Mammary epithelial cell (primary cell): Measurements from ENCODE around the gene MAP4K4.

Experiments used
- EZH2 ChIP-seq: IDR thresholded peaks from 2 replicates; pipeline ENCODE4 v1.6.1; 2012; ENCODE audit warnings: low read length, inconsistent platforms, borderline replicate concordance
- TF ChIP-seq, protein P1 (sequence below), 2 donors: IDR thresholded peaks in 1 of 2; conservative IDR thresholded peaks in 1 of 2; 2 replicates each; pipeline ENCODE4 v1.5.1; 2011 to 2012; ENCODE audit warnings: inconsistent platforms in 2 of 2, low read length in 2 of 2, mild to moderate bottlenecking in 2 of 2, control low read depth in 1 of 2, low read depth in 1 of 2; ENCODE audit not compliant: insufficient read depth in 1 of 2; ENCODE audit errors: extremely low read depth in 1 of 2

DNA sequence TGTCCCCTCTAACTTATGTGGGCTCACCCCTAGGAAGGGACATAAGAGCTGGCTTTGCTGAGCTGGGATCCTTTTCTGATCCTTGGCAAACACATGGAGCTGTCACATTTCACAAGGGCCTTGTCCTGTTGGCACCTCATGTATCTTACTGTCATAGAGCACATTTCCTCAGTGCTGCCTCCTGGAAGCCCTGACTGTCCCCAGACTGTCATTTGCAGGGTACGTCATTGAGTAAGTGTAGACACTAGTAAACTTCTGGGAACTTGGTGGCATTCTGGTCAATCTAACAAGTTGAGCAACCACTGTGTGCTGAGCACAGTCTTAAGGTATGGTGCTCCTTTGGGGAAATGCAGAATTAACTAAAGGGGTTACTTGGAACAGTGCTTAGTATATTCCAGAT lies 199.8 kb downstream of the MAP4K4 start:
- TF ChIP-seq EZH2: no peak
- TF ChIP-seq, protein P1, sequence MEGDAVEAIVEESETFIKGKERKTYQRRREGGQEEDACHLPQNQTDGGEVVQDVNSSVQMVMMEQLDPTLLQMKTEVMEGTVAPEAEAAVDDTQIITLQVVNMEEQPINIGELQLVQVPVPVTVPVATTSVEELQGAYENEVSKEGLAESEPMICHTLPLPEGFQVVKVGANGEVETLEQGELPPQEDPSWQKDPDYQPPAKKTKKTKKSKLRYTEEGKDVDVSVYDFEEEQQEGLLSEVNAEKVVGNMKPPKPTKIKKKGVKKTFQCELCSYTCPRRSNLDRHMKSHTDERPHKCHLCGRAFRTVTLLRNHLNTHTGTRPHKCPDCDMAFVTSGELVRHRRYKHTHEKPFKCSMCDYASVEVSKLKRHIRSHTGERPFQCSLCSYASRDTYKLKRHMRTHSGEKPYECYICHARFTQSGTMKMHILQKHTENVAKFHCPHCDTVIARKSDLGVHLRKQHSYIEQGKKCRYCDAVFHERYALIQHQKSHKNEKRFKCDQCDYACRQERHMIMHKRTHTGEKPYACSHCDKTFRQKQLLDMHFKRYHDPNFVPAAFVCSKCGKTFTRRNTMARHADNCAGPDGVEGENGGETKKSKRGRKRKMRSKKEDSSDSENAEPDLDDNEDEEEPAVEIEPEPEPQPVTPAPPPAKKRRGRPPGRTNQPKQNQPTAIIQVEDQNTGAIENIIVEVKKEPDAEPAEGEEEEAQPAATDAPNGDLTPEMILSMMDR (conservative IDR thresholded peaks at IDR 0.05 in 1 of 2, IDR thresholded peaks at IDR 0.05 in 1 of 2; ENCODE audit: extremely low read depth in 1 of 2, insufficient read depth in 1 of 2, low read depth in 1 of 2, low read length in 2 of 2): no peak
